Ishikawa (cell line): ENCODE data around the gene KIRREL2.

Experiments
- CEBPB ChIP-seq: IDR thresholded peaks from 2 replicates; pipeline ENCODE4 v1.6.1; 2012
- CREB1 ChIP-seq: IDR thresholded peaks from 2 replicates; pipeline ENCODE4 v1.6.1; 2012; ENCODE audit warnings: low read depth
- EGR1 ChIP-seq: IDR thresholded peaks from 2 replicates; pipeline ENCODE4 v1.6.1; 2012
- EP300 ChIP-seq: IDR thresholded peaks from 2 replicates; pipeline ENCODE4 v1.6.1; 2012; ENCODE audit warnings: borderline replicate concordance
- FOXM1 ChIP-seq: IDR thresholded peaks from 2 replicates; pipeline ENCODE4 v1.6.1; 2012; ENCODE audit warnings: low read depth, borderline replicate concordance
- MAX ChIP-seq: IDR thresholded peaks from 2 replicates; pipeline ENCODE4 v1.6.1; 2012
- NFIC ChIP-seq: IDR thresholded peaks from 2 replicates; pipeline ENCODE4 v1.6.1; 2012
- RAD21 ChIP-seq: IDR thresholded peaks from 2 replicates; pipeline ENCODE4 v1.6.1; 2012; ENCODE audit warnings: low read depth
- REST ChIP-seq: IDR thresholded peaks from 2 replicates; pipeline ENCODE4 v1.6.1; 2012; ENCODE audit warnings: low read depth, mild to moderate bottlenecking
- TAF1 ChIP-seq: IDR thresholded peaks from 2 replicates; pipeline ENCODE4 v1.6.1; 2012; ENCODE audit warnings: low read depth, mild to moderate bottlenecking
- TCF12 ChIP-seq: IDR thresholded peaks from 2 replicates; pipeline ENCODE4 v1.6.1; 2012; ENCODE audit warnings: low read depth
- TEAD4 ChIP-seq: IDR thresholded peaks from 2 replicates; pipeline ENCODE4 v1.6.1; 2012
- USF1 ChIP-seq: IDR thresholded peaks from 2 replicates; pipeline ENCODE4 v1.6.1; 2012
- YY1 ChIP-seq: IDR thresholded peaks from 2 replicates; pipeline ENCODE4 v1.6.1; 2012; ENCODE audit warnings: low read depth
- ZBTB7A ChIP-seq: IDR thresholded peaks from 2 replicates; pipeline ENCODE4 v1.6.1; 2012; ENCODE audit warnings: low read depth

Gene KIRREL2

GRCh38 chr19:35904311-35905068 lies 47.8 kb downstream of the KIRREL2 start:
- no peak for TF ChIP-seq YY1
- no peak for TF ChIP-seq NFIC
- no peak for TF ChIP-seq TAF1
- TF ChIP-seq ZBTB7A, result no peak
- no peak for TF ChIP-seq TCF12
- TF ChIP-seq MAX, result no peak
- no peak for TF ChIP-seq CEBPB
- TF ChIP-seq USF1, result no peak
- no peak for TF ChIP-seq EGR1
- no peak for TF ChIP-seq CREB1
- no peak for TF ChIP-seq REST
- no peak for TF ChIP-seq EP300
- TF ChIP-seq TEAD4, result no peak

- no peak for TF ChIP-seq NFIC
These were observed 48.5 kb downstream of the KIRREL2 start for GRCh38 chr19:35905178-35905727.

GRCh38 chr19:35907377-35907745 lies 50.6 kb downstream of the KIRREL2 start:
- TF ChIP-seq TEAD4 (no peak), EP300 (no peak), EGR1 (no peak), CREB1 (no peak), TCF12 (no peak), NFIC (no peak), MAX (no peak), YY1 (no peak), FOXM1 (no peak), ZBTB7A (no peak), TAF1 (no peak), REST (no peak), USF1 (no peak), RAD21 (no peak), CEBPB (no peak)

- TF ChIP-seq YY1 (no peak), REST (no peak), NFIC (no peak), TEAD4 (no peak), MAX (no peak), TAF1 (no peak), CREB1 (no peak), RAD21 (no peak)
These were observed 51.3 kb downstream of the KIRREL2 start, which contains the start of gene TYROBP for GRCh38 chr19:35908010-35908441. Gene TYROBP (minus strand): TSS chr19:35908295. CDS start chr19:35908228, 67 bp downstream.
